ENCODE data around the gene ESRRA. TPM values are rescaled to one million over a fixed set of nuclear protein-coding genes. Genes with fewer than 3 reads are reported as not detected.

Gene ESRRA
- total and polyA plus RNA-seq, 2 donors: 20.5 to 48.0 TPM

- Histone ChIP-seq H3K4me3 (ENCODE audit: low read length in 2 of 2) (peak overlapping the region; percentile 61 to 64), H3K27ac (ENCODE audit: low read depth in 1 of 2, low read length in 1 of 2) (peak overlapping the region; percentile 86 to 92), H3K4me1 (ENCODE audit: control insufficient read depth in 2 of 2, insufficient read depth in 2 of 2, low read length in 2 of 2) (peaks cover 24 to 49% of the 10 kb centered on the region in 2 donors), H3K27me3 (ENCODE audit: control insufficient read depth in 2 of 2, insufficient read depth in 1 of 2, low read length in 1 of 2) (no peaks in the 10 kb centered on the region), H3K9me3 (ENCODE audit: control insufficient read depth in 2 of 2, insufficient read depth in 1 of 2, low read length in 1 of 2) (peaks cover 0 to 7% of the 10 kb centered on the region in 2 donors), H3K36me3 (ENCODE audit: control insufficient read depth in 2 of 2, insufficient read depth in 2 of 2, low read length in 1 of 2) (peaks cover 27 to 34% of the 10 kb centered on the region in 2 donors)
- 23% methylated on average over 33 of the region's 33 CpGs for WGBS
- peak in 7 of 9 donors; percentile 69 to 88 (median 79) for DNase-seq (ENCODE audit: low read depth in 6 of 9, low spot score in 9 of 9)
These were observed 35.5 kb downstream of the ESRRA start for GRCh38 chr11:64340671-64341335.

GRCh38 chr11:64341429-64341828 is 36.1 kb downstream of the ESRRA start:
- WGBS: 94% methylated on average over 21 of the region's 21 CpGs
- Histone ChIP-seq H3K36me3 (ENCODE audit: control insufficient read depth in 2 of 2, insufficient read depth in 2 of 2, low read length in 1 of 2) (peaks cover 31 to 34% of the 10 kb centered on the region in 2 donors), H3K9me3 (ENCODE audit: control insufficient read depth in 2 of 2, insufficient read depth in 1 of 2, low read length in 1 of 2) (peaks cover 0 to 7% of the 10 kb centered on the region in 2 donors), H3K27me3 (ENCODE audit: control insufficient read depth in 2 of 2, insufficient read depth in 1 of 2, low read length in 1 of 2) (no peaks in the 10 kb centered on the region), H3K27ac (ENCODE audit: low read depth in 1 of 2, low read length in 1 of 2) (no peak overlapping the region), H3K4me3 (ENCODE audit: low read length in 2 of 2) (peak overlapping the region in 1 of 2 donors; percentile 61), H3K4me1 (ENCODE audit: control insufficient read depth in 2 of 2, insufficient read depth in 2 of 2, low read length in 2 of 2) (peaks cover 24 to 49% of the 10 kb centered on the region in 2 donors)
- DNase-seq (ENCODE audit: low read depth in 6 of 9, low spot score in 9 of 9): no peak

- H3K4me1 ChIP-seq (ENCODE audit: control insufficient read depth in 2 of 2, insufficient read depth in 2 of 2, low read length in 2 of 2): peaks cover 24 to 49% of the 10 kb centered on the region in 2 donors
- no peaks in the 10 kb centered on the region for H3K27me3 ChIP-seq (ENCODE audit: control insufficient read depth in 2 of 2, insufficient read depth in 1 of 2, low read length in 1 of 2)
- H3K36me3 ChIP-seq (ENCODE audit: control insufficient read depth in 2 of 2, insufficient read depth in 2 of 2, low read length in 1 of 2): peaks cover 31 to 37% of the 10 kb centered on the region in 2 donors
- peak overlapping the region; percentile 15 to 67 for H3K27ac ChIP-seq (ENCODE audit: low read depth in 1 of 2, low read length in 1 of 2)
- 43% methylated on average over 55 of the region's 55 CpGs for WGBS
- H3K9me3 ChIP-seq (ENCODE audit: control insufficient read depth in 2 of 2, insufficient read depth in 1 of 2, low read length in 1 of 2): peaks cover 0 to 6% of the 10 kb centered on the region in 2 donors
- peak in 7 of 9 donors; percentile 71 to 92 (median 85) for DNase-seq (ENCODE audit: low read depth in 6 of 9, low spot score in 9 of 9)
- peak overlapping the region; percentile 22 to 37 for H3K4me3 ChIP-seq (ENCODE audit: low read length in 2 of 2)
These were observed 36.8 kb downstream of the ESRRA start for GRCh38 chr11:64341851-64342791.

GRCh38 chr11:64342869-64343745 is 37.8 kb downstream of the ESRRA start:
- Histone ChIP-seq H3K27me3 (ENCODE audit: control insufficient read depth in 2 of 2, insufficient read depth in 1 of 2, low read length in 1 of 2) (no peaks in the 10 kb centered on the region), H3K4me1 (ENCODE audit: control insufficient read depth in 2 of 2, insufficient read depth in 2 of 2, low read length in 2 of 2) (peaks cover 24 to 49% of the 10 kb centered on the region in 2 donors), H3K27ac (ENCODE audit: low read depth in 1 of 2, low read length in 1 of 2) (no peak overlapping the region), H3K4me3 (ENCODE audit: low read length in 2 of 2) (peak overlapping the region in 1 of 2 donors; percentile 37), H3K9me3 (ENCODE audit: control insufficient read depth in 2 of 2, insufficient read depth in 1 of 2, low read length in 1 of 2) (peaks cover 0 to 3% of the 10 kb centered on the region in 2 donors), H3K36me3 (ENCODE audit: control insufficient read depth in 2 of 2, insufficient read depth in 2 of 2, low read length in 1 of 2) (peaks cover 31 to 32% of the 10 kb centered on the region in 2 donors)
- 85% methylated on average over 29 of the region's 29 CpGs for WGBS
- no peak for DNase-seq (ENCODE audit: low read depth in 6 of 9, low spot score in 9 of 9)

GRCh38 chr11:64343767-64344559 is 38.6 kb downstream of the ESRRA start:
- Histone ChIP-seq H3K4me3 (ENCODE audit: low read length in 2 of 2) (no peak overlapping the region), H3K27me3 (ENCODE audit: control insufficient read depth in 2 of 2, insufficient read depth in 1 of 2, low read length in 1 of 2) (no peaks in the 10 kb centered on the region), H3K4me1 (ENCODE audit: control insufficient read depth in 2 of 2, insufficient read depth in 2 of 2, low read length in 2 of 2) (peaks cover 24 to 43% of the 10 kb centered on the region in 2 donors), H3K9me3 (ENCODE audit: control insufficient read depth in 2 of 2, insufficient read depth in 1 of 2, low read length in 1 of 2) (peaks cover 0 to 3% of the 10 kb centered on the region in 2 donors), H3K27ac (ENCODE audit: low read depth in 1 of 2, low read length in 1 of 2) (no peak overlapping the region), H3K36me3 (ENCODE audit: control insufficient read depth in 2 of 2, insufficient read depth in 2 of 2, low read length in 1 of 2) (peaks cover 34 to 35% of the 10 kb centered on the region in 2 donors)
- 97% methylated on average over 18 of the region's 18 CpGs for WGBS
- no peak for DNase-seq (ENCODE audit: low read depth in 6 of 9, low spot score in 9 of 9)

- DNase-seq (ENCODE audit: low read depth in 6 of 9, low spot score in 9 of 9): no peak
- H3K27ac ChIP-seq (ENCODE audit: low read depth in 1 of 2, low read length in 1 of 2): no peak overlapping the region
These were observed 39.5 kb downstream of the ESRRA start for GRCh38 chr11:64344787-64345186.

GRCh38 chr11:64347193-64347867 is 42.0 kb downstream of the ESRRA start:
- no peaks in the 10 kb centered on the region for H3K9me3 ChIP-seq (ENCODE audit: control insufficient read depth in 2 of 2, insufficient read depth in 1 of 2, low read length in 1 of 2)
- no peak overlapping the region for H3K27ac ChIP-seq (ENCODE audit: low read depth in 1 of 2, low read length in 1 of 2)
- DNase-seq (ENCODE audit: low read depth in 6 of 9, low spot score in 9 of 9): no peak
- H3K36me3 ChIP-seq (ENCODE audit: control insufficient read depth in 2 of 2, insufficient read depth in 2 of 2, low read length in 1 of 2): peaks cover 41 to 62% of the 10 kb centered on the region in 2 donors
- H3K4me3 ChIP-seq (ENCODE audit: low read length in 2 of 2): no peak overlapping the region
- no peaks in the 10 kb centered on the region for H3K27me3 ChIP-seq (ENCODE audit: control insufficient read depth in 2 of 2, insufficient read depth in 1 of 2, low read length in 1 of 2)
- WGBS: 96% methylated on average over 12 of the region's 12 CpGs
- H3K4me1 ChIP-seq (ENCODE audit: control insufficient read depth in 2 of 2, insufficient read depth in 2 of 2, low read length in 2 of 2): peaks cover 6 to 9% of the 10 kb centered on the region in 2 donors

More at GRCh38 chr11:64344787-64345186, 39.5 kb downstream of the ESRRA start:
- Histone ChIP-seq H3K36me3 (ENCODE audit: control insufficient read depth in 2 of 2, insufficient read depth in 2 of 2, low read length in 1 of 2) (peaks cover 38% of the 10 kb centered on the region in 2 donors), H3K27me3 (ENCODE audit: control insufficient read depth in 2 of 2, insufficient read depth in 1 of 2, low read length in 1 of 2) (no peaks in the 10 kb centered on the region), H3K4me1 (ENCODE audit: control insufficient read depth in 2 of 2, insufficient read depth in 2 of 2, low read length in 2 of 2) (peaks cover 17 to 35% of the 10 kb centered on the region in 2 donors), H3K9me3 (ENCODE audit: control insufficient read depth in 2 of 2, insufficient read depth in 1 of 2, low read length in 1 of 2) (peaks cover 0 to 3% of the 10 kb centered on the region in 2 donors), H3K4me3 (ENCODE audit: low read length in 2 of 2) (no peak overlapping the region)
- 98% methylated on average over 28 of the region's 28 CpGs for WGBS

All from thymus (tissue), 11 donors.